Body of pancreas (tissue), 4 donors: Measurements from ENCODE around the gene CYGB.

ENCODE experiments used
- POLR2A ChIP-seq, 3 donors: fragments of 450-650 bp; IDR thresholded peaks; one replicate each; pipeline ENCODE4 v1.6.1; 2016; ENCODE audit warnings: antibody characterized with exemption in 3 of 3, mild to moderate bottlenecking in 2 of 3
- TF ChIP-seq, protein P1 (sequence below), 7 experiments: fragments of 450-650 bp in 4 of 7; fragments of 200-600 bp in 3 of 7; sonication (generic) in 3 of 7; IDR thresholded peaks; one replicate each; pipeline ENCODE4 v1.5.1; 2016 to 2019; ENCODE audit warnings: antibody characterized with exemption in 7 of 7

DNA sequence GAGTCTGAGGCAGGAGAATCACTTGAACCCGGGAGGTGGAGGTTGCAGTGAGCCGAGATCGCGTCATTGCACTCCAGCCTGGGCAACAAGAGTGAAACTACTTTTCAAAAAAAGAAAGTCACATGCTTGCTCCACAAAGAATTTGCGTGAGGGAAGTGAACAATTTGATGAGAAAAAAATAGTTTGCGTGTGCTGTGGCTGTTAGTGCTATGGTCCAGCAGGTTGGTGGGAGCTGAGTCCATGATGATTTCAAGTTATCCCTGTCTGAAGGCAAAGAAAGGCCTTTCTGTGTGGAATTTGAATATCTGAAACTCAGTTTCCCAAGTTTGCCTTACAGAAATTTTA, 23.3 kb upstream of the CYGB start:
- TF ChIP-seq, protein P1, sequence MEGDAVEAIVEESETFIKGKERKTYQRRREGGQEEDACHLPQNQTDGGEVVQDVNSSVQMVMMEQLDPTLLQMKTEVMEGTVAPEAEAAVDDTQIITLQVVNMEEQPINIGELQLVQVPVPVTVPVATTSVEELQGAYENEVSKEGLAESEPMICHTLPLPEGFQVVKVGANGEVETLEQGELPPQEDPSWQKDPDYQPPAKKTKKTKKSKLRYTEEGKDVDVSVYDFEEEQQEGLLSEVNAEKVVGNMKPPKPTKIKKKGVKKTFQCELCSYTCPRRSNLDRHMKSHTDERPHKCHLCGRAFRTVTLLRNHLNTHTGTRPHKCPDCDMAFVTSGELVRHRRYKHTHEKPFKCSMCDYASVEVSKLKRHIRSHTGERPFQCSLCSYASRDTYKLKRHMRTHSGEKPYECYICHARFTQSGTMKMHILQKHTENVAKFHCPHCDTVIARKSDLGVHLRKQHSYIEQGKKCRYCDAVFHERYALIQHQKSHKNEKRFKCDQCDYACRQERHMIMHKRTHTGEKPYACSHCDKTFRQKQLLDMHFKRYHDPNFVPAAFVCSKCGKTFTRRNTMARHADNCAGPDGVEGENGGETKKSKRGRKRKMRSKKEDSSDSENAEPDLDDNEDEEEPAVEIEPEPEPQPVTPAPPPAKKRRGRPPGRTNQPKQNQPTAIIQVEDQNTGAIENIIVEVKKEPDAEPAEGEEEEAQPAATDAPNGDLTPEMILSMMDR (IDR thresholded peaks at IDR 0.05): no peak
- no peak for TF ChIP-seq POLR2A (IDR thresholded peaks at IDR 0.05)
